Stomach (tissue), 4 donors: ENCODE results near the gene PDZRN3.

Source experiments
- POLR2A ChIP-seq, 4 donors: fragments of 450-650 bp; IDR thresholded peaks; one replicate each; pipeline ENCODE4 v1.6.1; 2016; ENCODE audit warnings: antibody characterized with exemption in 4 of 4, control low read depth in 2 of 4, mild to moderate bottlenecking in 1 of 4, moderate library complexity in 1 of 4
- POLR2AphosphoS5 ChIP-seq, 3 donors: sonication (generic); formaldehyde crosslinking; IDR thresholded peaks; one replicate each; pipeline ENCODE4 v1.6.1; 2016; ENCODE audit warnings: antibody characterized with exemption in 3 of 3
- TF ChIP-seq, protein P1 (sequence below), 7 experiments: fragments of 450-650 bp in 4 of 7; fragments of 200-600 bp in 3 of 7; sonication (generic) in 3 of 7; IDR thresholded peaks; one replicate each; pipeline ENCODE4 v1.5.1; 2016 to 2019; ENCODE audit warnings: antibody characterized with exemption in 7 of 7, control low read depth in 2 of 7, mild to moderate bottlenecking in 1 of 7

DNA sequence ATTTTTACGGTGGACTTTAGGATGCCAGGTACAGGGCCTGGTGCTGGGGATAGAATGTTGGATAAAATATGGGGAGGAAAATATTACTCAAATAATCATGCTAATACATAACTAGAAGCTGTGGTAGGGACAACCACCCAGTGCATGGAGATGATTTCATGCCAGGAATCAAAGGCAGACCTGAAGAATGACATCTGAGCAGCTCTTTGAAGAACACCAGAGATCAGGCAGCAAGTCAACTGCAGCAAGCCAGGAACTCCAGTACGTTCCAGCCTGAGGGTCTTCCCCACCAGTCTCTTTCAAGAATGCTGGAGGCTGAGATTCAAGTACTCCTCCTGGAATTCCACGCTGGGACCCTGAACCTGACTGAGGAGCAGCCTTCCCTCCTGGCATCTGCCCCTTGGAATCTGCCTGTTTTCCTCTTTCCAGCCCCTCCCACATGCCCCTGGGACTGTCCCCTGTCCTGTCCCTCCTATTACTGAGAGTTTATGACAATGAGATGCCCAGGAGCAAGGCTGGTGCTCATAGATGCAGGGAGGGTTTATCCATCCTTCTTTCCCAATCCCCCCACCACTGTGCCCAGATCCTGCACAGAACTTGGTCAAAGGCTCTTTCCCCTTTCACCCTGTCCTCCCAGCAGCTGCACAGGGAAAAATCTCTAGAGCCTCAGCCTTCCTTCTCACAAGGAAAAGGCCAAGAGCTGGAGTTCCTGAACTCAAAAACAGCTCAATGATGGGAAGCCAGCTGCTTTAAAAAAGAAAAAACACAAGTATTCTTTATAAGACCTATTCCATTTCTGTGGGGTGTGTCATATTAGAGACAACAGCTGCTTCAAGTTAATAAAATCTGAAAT is 68.0 kb downstream of the PDZRN3 start:
- TF ChIP-seq POLR2A (IDR thresholded peaks at IDR 0.05): no peak
- TF ChIP-seq, protein P1, sequence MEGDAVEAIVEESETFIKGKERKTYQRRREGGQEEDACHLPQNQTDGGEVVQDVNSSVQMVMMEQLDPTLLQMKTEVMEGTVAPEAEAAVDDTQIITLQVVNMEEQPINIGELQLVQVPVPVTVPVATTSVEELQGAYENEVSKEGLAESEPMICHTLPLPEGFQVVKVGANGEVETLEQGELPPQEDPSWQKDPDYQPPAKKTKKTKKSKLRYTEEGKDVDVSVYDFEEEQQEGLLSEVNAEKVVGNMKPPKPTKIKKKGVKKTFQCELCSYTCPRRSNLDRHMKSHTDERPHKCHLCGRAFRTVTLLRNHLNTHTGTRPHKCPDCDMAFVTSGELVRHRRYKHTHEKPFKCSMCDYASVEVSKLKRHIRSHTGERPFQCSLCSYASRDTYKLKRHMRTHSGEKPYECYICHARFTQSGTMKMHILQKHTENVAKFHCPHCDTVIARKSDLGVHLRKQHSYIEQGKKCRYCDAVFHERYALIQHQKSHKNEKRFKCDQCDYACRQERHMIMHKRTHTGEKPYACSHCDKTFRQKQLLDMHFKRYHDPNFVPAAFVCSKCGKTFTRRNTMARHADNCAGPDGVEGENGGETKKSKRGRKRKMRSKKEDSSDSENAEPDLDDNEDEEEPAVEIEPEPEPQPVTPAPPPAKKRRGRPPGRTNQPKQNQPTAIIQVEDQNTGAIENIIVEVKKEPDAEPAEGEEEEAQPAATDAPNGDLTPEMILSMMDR (IDR thresholded peaks at IDR 0.05): no peak
- TF ChIP-seq POLR2AphosphoS5 (IDR thresholded peaks at IDR 0.05): no peak
